ENCODE measurements around the gene MFNG.

MFNG gene

GRCh38 chr22:37525746-37526350 lies 39.7 kb upstream of the MFNG start:
- Histone ChIP-seq H3K4me2 (ENCODE audit: low read length) (no peak overlapping the region), H3F3A (ENCODE audit: control insufficient read depth, insufficient read depth) (no peaks in the 10 kb centered on the region), H3K9me3 (ENCODE audit: control insufficient read depth, insufficient read depth, low read length) (no peaks in the 10 kb centered on the region), H3K36me3 (ENCODE audit: control insufficient read depth, low read length) (no peaks in the 10 kb centered on the region), H4K20me1 (ENCODE audit: control insufficient read depth, insufficient read depth, low read depth, low read length) (no peaks in the 10 kb centered on the region), H3K4me1 (ENCODE audit: control insufficient read depth, low read length) (no peaks in the 10 kb centered on the region), H3K27ac (ENCODE audit: low read depth, low read length) (no peak overlapping the region), H3K9me2 (replicated peaks; ENCODE audit: control insufficient read depth, low read length) (no peaks in the 10 kb centered on the region), H3K27me3 (ENCODE audit: control insufficient read depth, low read length) (peaks cover 14% of the 10 kb centered on the region; the same call in 1 of the 2 replicates), H3K79me2 (ENCODE audit: control insufficient read depth, low read length) (no peaks in the 10 kb centered on the region), H3K4me3 (ENCODE audit: low read length) (no peak overlapping the region)
- no peak for TF ChIP-seq CTCF (IDR thresholded peaks at IDR 0.05; ENCODE audit: low read depth, low read length, poor library complexity, severe bottlenecking)

GRCh38 chr22:37525073-37525745 lies 39.0 kb upstream of the MFNG start:
- no peaks in the 10 kb centered on the region for H3F3A ChIP-seq (ENCODE audit: control insufficient read depth, insufficient read depth)
- H3K4me2 ChIP-seq (ENCODE audit: low read length), result no peak overlapping the region
- H3K4me3 ChIP-seq (ENCODE audit: low read length), result no peak overlapping the region
- H3K4me1 ChIP-seq (ENCODE audit: control insufficient read depth, low read length), result no peaks in the 10 kb centered on the region
- no peaks in the 10 kb centered on the region for H3K79me2 ChIP-seq (ENCODE audit: control insufficient read depth, low read length)
- TF ChIP-seq CTCF (IDR thresholded peaks at IDR 0.05; ENCODE audit: low read depth, low read length, poor library complexity, severe bottlenecking), result no peak
- no peak for TF ChIP-seq EZH2phosphoT487 (IDR thresholded peaks at IDR 0.05; ENCODE audit: borderline replicate concordance, low read length)
- no peaks in the 10 kb centered on the region for H3K36me3 ChIP-seq (ENCODE audit: control insufficient read depth, low read length)
- no peak overlapping the region for H3K27ac ChIP-seq (ENCODE audit: low read depth, low read length)
- H4K20me1 ChIP-seq (ENCODE audit: control insufficient read depth, insufficient read depth, low read depth, low read length), result no peaks in the 10 kb centered on the region
- no peaks in the 10 kb centered on the region for H3K9me2 ChIP-seq (replicated peaks; ENCODE audit: control insufficient read depth, low read length)
- H3K9me3 ChIP-seq (ENCODE audit: control insufficient read depth, insufficient read depth, low read length), result no peaks in the 10 kb centered on the region
- peaks cover 11% of the 10 kb centered on the region; the same call in 1 of the 2 replicates for H3K27me3 ChIP-seq (ENCODE audit: control insufficient read depth, low read length)

GRCh38 chr22:37522482-37522881 lies 36.3 kb upstream of the MFNG start:
- Histone ChIP-seq H3K4me3 (ENCODE audit: low read length) (no peak overlapping the region), H3K36me3 (ENCODE audit: control insufficient read depth, low read length) (no peaks in the 10 kb centered on the region), H3K4me2 (ENCODE audit: low read length) (no peak overlapping the region), H3K27me3 (ENCODE audit: control insufficient read depth, low read length) (peaks cover 16% of the 10 kb centered on the region; the same call in 1 of the 2 replicates), H4K20me1 (ENCODE audit: control insufficient read depth, insufficient read depth, low read depth, low read length) (no peaks in the 10 kb centered on the region), H3F3A (ENCODE audit: control insufficient read depth, insufficient read depth) (no peaks in the 10 kb centered on the region), H3K79me2 (ENCODE audit: control insufficient read depth, low read length) (no peaks in the 10 kb centered on the region), H3K27ac (ENCODE audit: low read depth, low read length) (no peak overlapping the region), H3K9me3 (ENCODE audit: control insufficient read depth, insufficient read depth, low read length) (no peaks in the 10 kb centered on the region), H3K9me2 (replicated peaks; ENCODE audit: control insufficient read depth, low read length) (no peaks in the 10 kb centered on the region), H3K4me1 (ENCODE audit: control insufficient read depth, low read length) (no peaks in the 10 kb centered on the region)
- TF ChIP-seq CTCF (IDR thresholded peaks at IDR 0.05; ENCODE audit: low read depth, low read length, poor library complexity, severe bottlenecking) (no peak), EZH2phosphoT487 (IDR thresholded peaks at IDR 0.05; ENCODE audit: borderline replicate concordance, low read length) (no peak)

Measured in DOHH2 (cell line).